PFSK-1 (cell line): ENCODE results near the gene ACER3.

ENCODE experiments used
- FOXP2 ChIP-seq: optimal IDR thresholded peaks from 2 replicates; pipeline ENCODE3; 2011; ENCODE audit warnings: borderline replicate concordance, control low read depth, inconsistent platforms; ENCODE audit not compliant: insufficient read depth; ENCODE audit errors: extremely low read length, extremely low read depth
- POLR2AphosphoS5 ChIP-seq: IDR thresholded peaks from 2 replicates; pipeline ENCODE4 v1.6.1; 2012; ENCODE audit warnings: low read depth, mild to moderate bottlenecking, control low read depth, low read length, moderate library complexity
- REST ChIP-seq, 2 experiments: IDR thresholded peaks; 2 replicates each; pipeline versions ENCODE4 v1.6.1 to v1.8.0; 2011 to 2012; ENCODE audit warnings: low read depth in 2 of 2, low read length in 2 of 2, control low read depth in 1 of 2, inconsistent platforms in 1 of 2, mild to moderate bottlenecking in 1 of 2, moderate library complexity in 1 of 2; ENCODE audit not compliant: insufficient read depth in 1 of 2
- SIN3A ChIP-seq: IDR thresholded peaks from 2 replicates; pipeline ENCODE4 v1.6.1; 2012; ENCODE audit warnings: mild to moderate bottlenecking, low read length, moderate library complexity, borderline replicate concordance; ENCODE audit not compliant: insufficient read depth
- TAF1 ChIP-seq: IDR thresholded peaks from 2 replicates; pipeline ENCODE4 v1.6.1; 2012; ENCODE audit warnings: low read length, control low read depth, borderline replicate concordance; ENCODE audit not compliant: insufficient read depth

The ACER3 gene

DNA sequence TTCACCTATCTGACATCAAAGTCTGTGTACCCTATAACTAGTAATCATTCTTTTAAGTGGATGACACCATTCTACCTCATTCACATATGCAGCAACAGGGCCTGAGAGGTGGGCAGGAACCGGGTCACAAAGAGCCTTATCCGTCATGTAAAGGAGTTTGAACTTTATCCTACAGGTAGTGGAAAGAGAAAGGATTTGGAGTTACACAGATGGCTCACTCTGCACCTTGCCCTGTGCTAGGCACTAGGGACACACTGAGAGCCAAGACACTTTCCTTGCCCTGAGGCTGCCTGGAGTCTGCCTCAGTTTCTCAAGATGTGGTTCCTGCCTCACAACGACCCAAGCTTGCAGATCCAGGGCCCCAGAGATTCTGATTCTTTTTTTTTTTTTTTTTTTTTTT lies 14.3 kb upstream of the ACER3 start:
- TF ChIP-seq FOXP2: no peak
- TF ChIP-seq TAF1: no peak
- TF ChIP-seq POLR2AphosphoS5: no peak
- no peak for TF ChIP-seq REST (IDR thresholded peaks at IDR 0.05; ENCODE audit: insufficient read depth in 1 of 2, low read depth in 2 of 2, low read length in 2 of 2)
- no peak for TF ChIP-seq SIN3A

DNA sequence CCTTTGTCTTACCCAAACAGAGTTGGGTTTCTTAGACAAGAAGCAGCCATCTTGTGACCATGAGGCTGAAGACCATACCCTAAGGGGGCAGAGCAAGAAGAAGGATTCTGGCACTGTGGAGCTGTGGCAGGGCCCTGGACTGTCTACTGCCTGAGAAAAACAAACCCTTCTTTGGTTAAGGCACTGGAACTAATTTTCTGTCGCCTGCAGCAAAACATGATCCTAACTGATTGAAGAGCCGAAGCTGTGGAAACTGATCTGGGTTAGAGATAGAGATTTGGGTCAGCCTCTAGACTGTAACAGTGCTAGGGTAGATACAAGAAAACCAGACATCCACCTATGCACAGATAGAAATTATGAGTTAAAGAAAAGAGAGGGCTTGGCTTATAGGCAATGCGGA lies 11.3 kb upstream of the ACER3 start:
- TF ChIP-seq SIN3A: no peak
- no peak for TF ChIP-seq REST (IDR thresholded peaks at IDR 0.05; ENCODE audit: insufficient read depth in 1 of 2, low read depth in 2 of 2, low read length in 2 of 2)
- no peak for TF ChIP-seq POLR2AphosphoS5
- no peak for TF ChIP-seq TAF1
- TF ChIP-seq FOXP2: no peak

DNA sequence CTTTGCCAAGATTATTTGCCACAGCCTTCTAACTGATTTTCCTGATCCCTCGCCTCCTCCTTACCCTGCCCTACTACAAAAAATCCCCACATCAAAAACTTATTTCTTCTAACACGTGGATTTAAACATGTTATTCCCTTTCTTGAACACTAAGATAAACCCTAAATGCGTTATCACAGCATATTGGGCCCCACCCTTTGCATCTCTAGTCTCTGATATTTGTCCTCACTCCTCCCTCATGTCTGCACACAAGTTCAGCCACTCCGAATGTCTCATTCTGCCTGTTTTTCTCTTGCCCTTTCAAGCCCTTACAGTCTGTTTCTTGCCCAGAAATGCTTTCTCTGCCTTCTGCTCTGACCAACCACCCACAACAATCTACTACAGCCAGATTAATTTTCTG lies 10.6 kb upstream of the ACER3 start:
- TF ChIP-seq FOXP2 (no peak), POLR2AphosphoS5 (no peak), SIN3A (no peak), REST (IDR thresholded peaks at IDR 0.05; ENCODE audit: insufficient read depth in 1 of 2, low read depth in 2 of 2, low read length in 2 of 2) (no peak), TAF1 (no peak)

DNA sequence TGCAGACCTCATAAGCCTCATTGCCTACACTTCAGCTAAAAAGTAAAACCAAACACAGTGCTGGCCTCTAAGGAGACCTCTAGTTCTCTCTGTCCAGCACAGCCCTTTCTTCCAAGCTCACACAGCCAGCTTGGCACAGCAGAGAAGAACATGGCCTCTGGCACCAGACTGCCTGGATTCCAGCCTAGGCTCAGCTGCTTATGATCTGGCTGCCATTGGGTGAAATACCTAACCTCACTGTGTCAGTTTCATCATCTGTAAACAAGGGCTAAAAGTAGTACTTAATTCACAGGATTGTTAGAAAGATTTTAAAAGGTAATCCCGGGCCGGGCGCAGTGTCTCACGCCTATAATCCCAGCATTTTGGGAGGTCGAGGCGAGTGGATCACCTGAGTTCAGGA lies 9.9 kb upstream of the ACER3 start:
- TF ChIP-seq POLR2AphosphoS5: no peak
- TF ChIP-seq REST (IDR thresholded peaks at IDR 0.05; ENCODE audit: insufficient read depth in 1 of 2, low read depth in 2 of 2, low read length in 2 of 2): no peak
- no peak for TF ChIP-seq TAF1
- no peak for TF ChIP-seq SIN3A
- no peak for TF ChIP-seq FOXP2

- no peak for TF ChIP-seq FOXP2
- no peak for TF ChIP-seq REST (IDR thresholded peaks at IDR 0.05; ENCODE audit: insufficient read depth in 1 of 2, low read depth in 2 of 2, low read length in 2 of 2)
- no peak for TF ChIP-seq TAF1
- no peak for TF ChIP-seq POLR2AphosphoS5
- TF ChIP-seq SIN3A: no peak
Observed at GRCh38 chr11:76854709-76855108, 6.0 kb upstream of the ACER3 start.
